Duodenal mucosa (tissue), 2 donors: ENCODE data around the gene CEP170.

ENCODE experiments used
- H3K27ac ChIP-seq: one replicate; pipeline ENCODE4 v1.7.0; 2013; ENCODE audit warnings: low read depth, low read length
- H3K27me3 ChIP-seq, 2 donors: one replicate each; pipeline ENCODE4 v1.7.0; 2013; ENCODE audit warnings: low read length in 2 of 2, control low read depth in 1 of 2; ENCODE audit not compliant: insufficient read depth in 2 of 2, control insufficient read depth in 1 of 2
- H3K36me3 ChIP-seq, 2 donors: one replicate each; pipeline ENCODE4 v1.7.0; 2013; ENCODE audit warnings: low read length in 2 of 2, control low read depth in 1 of 2; ENCODE audit not compliant: insufficient read depth in 2 of 2, control insufficient read depth in 1 of 2
- H3K4me1 ChIP-seq, 2 donors: one replicate each; pipeline ENCODE4 v1.7.0; 2013; ENCODE audit warnings: low read length in 2 of 2, control low read depth in 1 of 2; ENCODE audit not compliant: insufficient read depth in 2 of 2, control insufficient read depth in 1 of 2
- H3K4me3 ChIP-seq, 2 donors: one replicate each; pipeline ENCODE4 v1.7.0; 2013; ENCODE audit warnings: low read length in 2 of 2, low read depth in 1 of 2
- H3K9ac ChIP-seq, 2 donors: one replicate each; pipeline ENCODE4 v1.7.0; 2013; ENCODE audit warnings: low read length in 2 of 2, low read depth in 1 of 2
- H3K9me3 ChIP-seq, 2 donors: one replicate each; pipeline ENCODE4 v1.7.0; 2013; ENCODE audit warnings: low read length in 2 of 2, control low read depth in 1 of 2; ENCODE audit not compliant: control insufficient read depth in 1 of 2

Gene CEP170

GRCh38 chr1:243255791-243256512, 871 bp upstream of the CEP170 start, which contains the start of gene SDCCAG8:
Gene SDCCAG8 (plus strand): TSS chr1:243256041. CDS start chr1:243256174, 133 bp downstream.
- peak within 1 kb of the TSS; percentile 89 to 95 for H3K4me3 ChIP-seq
- no peaks in the 10 kb centered on the region for H3K36me3 ChIP-seq
- H3K9me3 ChIP-seq, result no peaks in the 10 kb centered on the region
- H3K27me3 ChIP-seq, result no peaks in the 10 kb centered on the region
- peak within 1 kb of the TSS; percentile 98 for H3K27ac ChIP-seq
- H3K9ac ChIP-seq, result peak within 1 kb of the TSS; percentile 87 to 89
- H3K4me1 ChIP-seq, result peaks cover 17 to 29% of the 10 kb centered on the region in 2 donors

DNA sequence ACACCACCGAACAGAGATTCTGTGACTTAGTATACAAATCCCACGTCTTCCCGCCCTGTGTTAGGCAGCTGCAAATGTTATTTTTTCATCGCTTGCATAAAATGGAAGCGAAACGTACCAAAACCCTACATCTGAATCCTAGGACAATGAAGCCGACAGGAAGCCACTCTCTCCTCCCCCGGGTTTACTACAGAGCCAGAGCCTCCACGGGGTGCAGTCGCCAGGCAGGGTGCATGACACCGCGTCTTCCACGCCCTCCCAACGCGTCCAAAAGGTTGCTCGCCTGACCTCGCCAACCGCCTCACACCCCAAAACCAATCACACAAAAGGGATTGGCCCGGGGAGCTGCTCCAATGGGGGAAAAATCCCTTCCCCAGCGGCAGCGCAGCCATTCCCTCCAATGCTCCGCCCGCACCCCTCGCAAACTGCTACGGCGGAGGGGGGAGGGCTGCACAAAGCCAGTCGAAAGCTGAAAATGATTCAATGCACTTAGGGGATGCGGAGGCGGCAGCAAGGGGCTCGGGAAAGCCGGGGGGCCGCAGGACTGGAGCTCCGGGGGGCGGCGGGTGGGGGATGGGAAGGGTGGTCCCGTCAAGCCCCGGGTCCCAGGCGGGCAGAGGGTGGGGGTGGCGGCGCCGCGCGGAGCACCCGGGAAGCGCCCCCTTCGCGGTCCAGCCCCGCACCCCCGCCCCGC, 701 bp downstream of the CEP170 start:
- Histone ChIP-seq H3K4me3 (peak overlapping the region; percentile 89 to 95), H3K36me3 (no peaks in the 10 kb centered on the region), H3K27ac (peak overlapping the region; percentile 98), H3K9ac (peak overlapping the region; percentile 83 to 89), H3K9me3 (no peaks in the 10 kb centered on the region), H3K27me3 (no peaks in the 10 kb centered on the region), H3K4me1 (peaks cover 17 to 29% of the 10 kb centered on the region in 2 donors)

GRCh38 chr1:243253926-243254232, 1.2 kb downstream of the CEP170 start:
- Histone ChIP-seq H3K9ac (peak overlapping the region; percentile 31 to 80), H3K27me3 (no peaks in the 10 kb centered on the region), H3K27ac (no peak overlapping the region), H3K9me3 (no peaks in the 10 kb centered on the region), H3K4me3 (peak overlapping the region; percentile 89 to 95), H3K36me3 (no peaks in the 10 kb centered on the region), H3K4me1 (peaks cover 17 to 29% of the 10 kb centered on the region in 2 donors)

DNA sequence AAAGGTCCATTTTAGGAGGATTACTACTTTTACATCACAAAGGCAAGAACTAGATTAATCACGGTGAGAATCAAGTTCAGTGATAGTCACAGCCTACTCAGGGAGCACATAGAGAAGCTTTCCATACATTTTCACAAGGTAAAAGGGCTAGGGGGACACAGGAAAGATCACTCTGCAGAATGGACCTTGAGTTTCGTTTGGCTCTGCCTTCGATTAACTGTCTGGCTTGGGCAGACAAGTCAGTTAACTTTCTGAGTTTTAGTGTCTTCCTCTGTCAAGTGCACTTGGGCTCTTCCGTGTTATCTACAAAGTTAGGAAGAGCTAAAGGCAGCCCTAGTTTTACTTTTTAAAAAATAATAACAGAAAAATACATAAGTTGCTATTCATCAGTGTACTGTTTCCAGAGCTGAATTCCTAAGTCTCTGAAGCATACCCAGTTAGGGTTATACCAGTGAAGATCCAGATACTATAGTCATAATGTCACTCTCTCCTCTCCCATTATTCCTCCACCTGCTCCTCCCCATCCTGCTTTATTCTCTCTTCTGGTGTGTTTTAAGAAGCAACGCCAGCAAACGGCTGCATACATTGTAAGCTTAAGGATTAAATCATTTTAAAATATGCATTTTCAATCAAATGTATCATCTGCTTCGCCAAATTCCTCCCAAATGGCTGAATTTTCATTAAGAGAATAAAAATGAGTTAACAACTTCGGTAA, 1.7 kb downstream of the CEP170 start:
- Histone ChIP-seq H3K27me3 (no peaks in the 10 kb centered on the region), H3K27ac (no peak overlapping the region), H3K4me3 (peak overlapping the region; percentile 89 to 95), H3K4me1 (peaks cover 17 to 29% of the 10 kb centered on the region in 2 donors), H3K36me3 (no peaks in the 10 kb centered on the region), H3K9me3 (no peaks in the 10 kb centered on the region), H3K9ac (peak overlapping the region; percentile 31 to 49)

- Histone ChIP-seq H3K27me3 (no peaks in the 10 kb centered on the region), H3K9ac (no peak overlapping the region), H3K27ac (no peak overlapping the region), H3K9me3 (no peaks in the 10 kb centered on the region), H3K4me1 (peaks cover 10 to 20% of the 10 kb centered on the region in 2 donors), H3K36me3 (no peaks in the 10 kb centered on the region), H3K4me3 (no peak overlapping the region)
These were observed 3.5 kb downstream of the CEP170 start for GRCh38 chr1:243251539-243251938.

DNA sequence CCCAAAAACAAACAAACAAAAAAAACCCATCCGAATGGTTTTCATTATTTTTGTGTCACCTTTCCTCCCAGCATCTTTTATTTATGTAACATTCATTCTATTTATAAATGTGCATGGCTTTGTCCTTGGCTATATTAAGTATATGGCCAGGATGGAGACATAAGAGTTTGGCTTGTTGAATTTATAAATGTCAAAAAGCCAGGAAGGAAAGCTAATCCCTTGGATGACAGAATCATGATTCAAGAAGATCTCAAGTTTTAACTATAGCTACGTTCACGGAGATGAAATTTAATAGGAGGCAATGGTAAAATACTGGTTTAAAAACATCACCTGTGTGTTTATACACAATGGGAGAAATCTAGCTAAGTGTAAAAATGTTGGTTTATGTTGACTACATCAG, 5.0 kb downstream of the CEP170 start:
- peaks cover 7 to 16% of the 10 kb centered on the region in 2 donors for H3K4me1 ChIP-seq
- H3K27me3 ChIP-seq, result no peaks in the 10 kb centered on the region
- H3K4me3 ChIP-seq, result no peak overlapping the region
- H3K27ac ChIP-seq, result no peak overlapping the region
- no peaks in the 10 kb centered on the region for H3K9me3 ChIP-seq
- H3K36me3 ChIP-seq, result no peaks in the 10 kb centered on the region
- no peak overlapping the region for H3K9ac ChIP-seq

GRCh38 chr1:243249214-243249613, 5.9 kb downstream of the CEP170 start:
- Histone ChIP-seq H3K27ac (no peak overlapping the region), H3K27me3 (no peaks in the 10 kb centered on the region), H3K9ac (no peak overlapping the region), H3K9me3 (no peaks in the 10 kb centered on the region), H3K4me1 (peaks cover 7 to 13% of the 10 kb centered on the region in 2 donors), H3K36me3 (no peaks in the 10 kb centered on the region), H3K4me3 (no peak overlapping the region)

- H3K36me3 ChIP-seq, result no peaks in the 10 kb centered on the region
- H3K4me3 ChIP-seq, result no peak overlapping the region
- H3K9me3 ChIP-seq, result no peaks in the 10 kb centered on the region
- H3K9ac ChIP-seq, result no peak overlapping the region
- peak overlapping the region; percentile 3 for H3K27ac ChIP-seq
- peaks cover 0 to under 1% of the 10 kb centered on the region in 2 donors for H3K4me1 ChIP-seq
- no peaks in the 10 kb centered on the region for H3K27me3 ChIP-seq
These were observed 7.2 kb downstream of the CEP170 start for GRCh38 chr1:243247901-243248300.

GRCh38 chr1:243246916-243247315, 8.2 kb downstream of the CEP170 start:
- Histone ChIP-seq H3K9ac (no peak overlapping the region), H3K27me3 (no peaks in the 10 kb centered on the region), H3K27ac (no peak overlapping the region), H3K4me1 (no peaks in the 10 kb centered on the region), H3K9me3 (no peaks in the 10 kb centered on the region), H3K36me3 (no peaks in the 10 kb centered on the region), H3K4me3 (no peak overlapping the region)

- H3K4me1 ChIP-seq, result no peaks in the 10 kb centered on the region
- H3K27me3 ChIP-seq, result no peaks in the 10 kb centered on the region
- no peak overlapping the region for H3K9ac ChIP-seq
- no peaks in the 10 kb centered on the region for H3K9me3 ChIP-seq
- H3K27ac ChIP-seq, result no peak overlapping the region
- H3K36me3 ChIP-seq, result no peaks in the 10 kb centered on the region
- H3K4me3 ChIP-seq, result no peak overlapping the region
These were observed 10.6 kb downstream of the CEP170 start for GRCh38 chr1:243244432-243244841.
